HG02571 (cell line): ENCODE results near the gene DGLUCY.
"Not testable (repeated sequence)": the region's sequence is repeated elsewhere in the genome, so short reads cannot be mapped to it uniquely, and the experiment has no call there.

Experiments
- ATAC-seq: cut with Tn5 transposase; IDR thresholded peaks from one replicate; pipeline ENCODE4 v1.9.1; 2021; ENCODE audit warnings: mild to moderate bottlenecking, moderate library complexity; ENCODE audit not compliant: unreplicated experiment

Gene DGLUCY

GRCh38 chr14:91253795-91254323 lies 140.0 kb downstream of the DGLUCY start:
- no peak for ATAC-seq

GRCh38 chr14:91254461-91254860 lies 140.6 kb downstream of the DGLUCY start:
- ATAC-seq = no peak

- no peak for ATAC-seq
These were observed 141.3 kb downstream of the DGLUCY start for GRCh38 chr14:91255026-91255695.

- no peak for ATAC-seq
These were observed 142.8 kb downstream of the DGLUCY start for GRCh38 chr14:91256661-91257060.

GRCh38 chr14:91257328-91258010 lies 143.6 kb downstream of the DGLUCY start:
- no peak for ATAC-seq

GRCh38 chr14:91258011-91258618 lies 144.2 kb downstream of the DGLUCY start:
- no peak for ATAC-seq

- ATAC-seq = no peak
These were observed 145.0 kb downstream of the DGLUCY start for GRCh38 chr14:91258876-91259275.

GRCh38 chr14:91261115-91261514 lies 147.2 kb downstream of the DGLUCY start:
- ATAC-seq = no peak

GRCh38 chr14:91261986-91262549 lies 148.2 kb downstream of the DGLUCY start:
- ATAC-seq = no peak

GRCh38 chr14:91263329-91263728 lies 149.5 kb downstream of the DGLUCY start:
- ATAC-seq = no peak

GRCh38 chr14:91264151-91265150 lies 150.6 kb downstream of the DGLUCY start:
- no peak for ATAC-seq

- no peak for ATAC-seq
These were observed 151.5 kb downstream of the DGLUCY start for GRCh38 chr14:91265404-91265803.

GRCh38 chr14:91266276-91266675 lies 152.4 kb downstream of the DGLUCY start:
- ATAC-seq = not testable (repeated sequence)

GRCh38 chr14:91267965-91268437 lies 154.1 kb downstream of the DGLUCY start:
- ATAC-seq = no peak

GRCh38 chr14:91269076-91269991 lies 155.5 kb downstream of the DGLUCY start:
- ATAC-seq = no peak

- no peak for ATAC-seq
These were observed 156.3 kb downstream of the DGLUCY start for GRCh38 chr14:91270188-91270587.

GRCh38 chr14:91270619-91271018 lies 156.7 kb downstream of the DGLUCY start:
- ATAC-seq = no peak

GRCh38 chr14:91271639-91272038 lies 157.8 kb downstream of the DGLUCY start:
- ATAC-seq = no peak
